Endothelial cell of hepatic sinusoid (primary cell): ENCODE results near the gene CD7.

Experiments
- in situ Hi-C: cut with HindIII; loops from 2 replicates; pipeline ENCODE4 v1.10.0; 2017; ENCODE audit warnings: low sequenced_read_pairs

Gene CD7

DNA sequence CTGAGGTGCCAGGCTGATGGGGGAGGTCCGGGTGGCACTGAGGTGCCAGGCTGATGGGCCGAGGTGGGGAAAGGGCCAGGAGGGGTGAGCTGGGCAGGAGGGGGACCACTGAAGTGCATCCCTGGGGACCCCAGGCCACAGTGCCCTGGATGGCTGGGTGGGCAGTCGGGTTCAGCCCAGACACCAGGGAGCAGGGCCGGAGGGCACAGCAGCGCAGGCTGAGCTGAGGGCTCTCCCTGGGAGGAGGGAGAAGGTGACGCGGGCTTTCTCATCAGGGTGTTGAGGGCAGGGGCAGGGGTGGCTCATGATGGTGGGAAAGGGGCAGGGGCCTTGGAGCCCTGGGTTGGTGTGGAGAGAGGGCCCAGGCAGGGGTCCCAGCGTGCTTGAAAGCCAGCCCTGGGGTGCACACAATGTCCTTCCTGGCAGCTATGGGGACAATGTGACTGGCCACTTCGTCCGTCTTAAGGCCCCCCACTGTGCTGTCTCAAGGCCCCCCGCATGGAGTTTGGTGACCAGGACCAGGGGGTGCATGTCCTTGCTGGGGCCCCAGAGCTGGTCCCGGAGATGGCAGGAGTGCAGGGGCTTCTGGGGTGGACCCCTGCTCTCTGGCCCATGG is 16.0 kb downstream of the CD7 start:
- in situ Hi-C loops: loop anchor here (10.0 kb wide), 1 partner anchor 97 kb away; no protein-coding TSS in a partner anchor

GRCh38 chr17:82300707-82301270 is 16.6 kb downstream of the CD7 start:
- in situ Hi-C loops: loop anchor here (10.0 kb wide), 1 partner anchor 96 kb away; no protein-coding TSS in a partner anchor

DNA sequence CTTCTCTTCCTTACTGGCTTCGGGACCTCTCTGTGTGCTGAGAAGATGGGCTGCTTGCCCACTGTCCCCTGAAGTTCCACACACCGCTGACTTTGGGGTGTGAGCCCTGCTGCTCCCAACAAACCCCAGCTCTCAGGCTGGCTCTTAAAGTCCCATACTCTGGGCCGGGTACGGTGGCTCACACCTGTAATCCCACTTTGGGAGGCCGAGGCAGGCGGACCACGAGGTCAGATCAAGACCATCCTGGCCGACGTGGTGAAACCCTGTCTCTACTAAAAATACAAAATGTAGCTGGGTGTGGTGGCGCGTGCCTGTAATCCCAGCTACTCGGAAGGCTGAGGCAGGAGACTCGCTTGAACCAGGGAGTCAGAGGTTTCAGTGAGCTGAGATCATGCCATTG is 17.2 kb downstream of the CD7 start:
- in situ Hi-C loops: loop anchor here (10.0 kb wide), 1 partner anchor 95 kb away; no protein-coding TSS in a partner anchor

- in situ Hi-C loops: no loop called here
Observed at GRCh38 chr17:82299452-82299851, 18.0 kb downstream of the CD7 start.

- in situ Hi-C loops: no loop called here
Observed at GRCh38 chr17:82298538-82299421, 18.6 kb downstream of the CD7 start.

- in situ Hi-C loops: no loop called here
Observed at GRCh38 chr17:82297714-82298537, 19.5 kb downstream of the CD7 start.

GRCh38 chr17:82297280-82297713 is 20.1 kb downstream of the CD7 start:
- in situ Hi-C loops: no loop called here

GRCh38 chr17:82296511-82297279 is 20.7 kb downstream of the CD7 start:
- in situ Hi-C loops: no loop called here

DNA sequence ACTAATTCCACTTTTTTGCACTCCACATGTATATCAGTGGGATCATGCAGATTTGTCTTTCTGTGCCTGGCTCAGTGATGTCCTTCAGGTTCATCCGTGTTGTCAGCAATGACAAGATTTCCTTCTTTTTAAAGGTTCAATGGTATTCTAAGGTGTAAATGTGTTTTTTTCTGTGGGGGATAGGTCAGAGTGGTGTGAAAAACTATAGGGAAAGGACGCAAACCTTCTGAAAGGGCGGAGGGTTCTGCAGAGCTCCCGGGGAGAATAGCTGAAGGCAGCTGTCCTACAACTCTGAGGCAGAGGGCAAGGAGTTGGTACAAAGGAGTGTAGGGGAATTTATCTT is 22.0 kb downstream of the CD7 start:
- in situ Hi-C loops: no loop called here

DNA sequence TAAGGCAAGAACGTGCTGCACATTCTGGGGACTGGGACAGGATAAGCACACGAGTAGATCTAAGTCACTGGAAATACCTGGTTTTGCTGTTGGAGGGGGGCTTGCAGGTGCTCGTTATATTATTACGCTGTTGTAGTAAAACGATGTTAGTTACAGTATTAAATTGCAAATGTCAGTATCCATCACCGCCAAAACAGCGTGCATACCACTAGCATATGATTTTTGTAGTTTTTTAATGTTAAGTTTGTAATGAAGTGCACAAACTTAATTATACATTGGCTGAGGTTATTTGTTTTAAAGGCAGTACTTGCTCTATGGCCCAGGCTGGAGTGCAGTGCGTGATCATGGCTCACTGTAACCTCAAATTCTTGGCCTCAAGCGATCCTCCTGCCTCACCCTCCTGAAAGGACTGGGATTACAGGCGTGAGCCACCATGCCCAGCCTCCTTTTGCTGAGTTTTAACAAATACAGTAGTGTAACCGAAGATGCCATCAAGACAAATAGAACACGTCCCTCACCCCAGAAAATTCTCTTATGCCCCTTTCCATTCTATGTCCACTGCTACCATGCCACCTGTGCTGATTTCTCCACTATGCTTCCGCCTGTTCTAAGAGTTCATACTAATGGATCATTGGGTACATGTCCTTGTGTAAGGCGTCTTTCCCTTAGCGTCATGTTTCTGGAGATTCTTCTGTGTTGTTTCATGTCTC is 23.2 kb downstream of the CD7 start:
- in situ Hi-C loops: no loop called here

- in situ Hi-C loops: no loop called here
Observed at GRCh38 chr17:82292251-82293154, 24.9 kb downstream of the CD7 start.

- in situ Hi-C loops: no loop called here
Observed at GRCh38 chr17:82291582-82292250, 25.7 kb downstream of the CD7 start.

GRCh38 chr17:82287868-82288801 is 29.3 kb downstream of the CD7 start:
- in situ Hi-C loops: no loop called here

- in situ Hi-C loops: no loop called here
Observed at GRCh38 chr17:82287013-82287867, 30.2 kb downstream of the CD7 start.

DNA sequence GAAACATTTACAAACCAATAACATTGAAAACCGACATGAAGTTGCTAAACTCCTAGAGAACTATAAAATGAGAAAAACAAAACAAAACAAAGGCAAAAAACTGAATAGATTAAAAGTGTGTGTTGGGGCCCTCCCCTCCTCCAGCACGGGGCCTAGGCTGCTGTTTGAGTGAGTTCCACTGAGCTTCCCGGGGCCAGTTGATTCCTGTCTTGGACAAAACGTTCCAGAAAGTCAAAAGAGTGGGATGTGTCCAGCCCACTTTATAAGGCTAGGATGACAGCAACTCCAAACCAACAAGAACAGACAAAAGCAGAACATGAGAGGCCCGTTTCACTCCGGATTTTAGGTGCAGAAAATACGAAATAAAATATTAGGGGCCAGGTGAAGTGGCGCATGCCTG is 32.3 kb downstream of the CD7 start:
- in situ Hi-C loops: no loop called here

DNA sequence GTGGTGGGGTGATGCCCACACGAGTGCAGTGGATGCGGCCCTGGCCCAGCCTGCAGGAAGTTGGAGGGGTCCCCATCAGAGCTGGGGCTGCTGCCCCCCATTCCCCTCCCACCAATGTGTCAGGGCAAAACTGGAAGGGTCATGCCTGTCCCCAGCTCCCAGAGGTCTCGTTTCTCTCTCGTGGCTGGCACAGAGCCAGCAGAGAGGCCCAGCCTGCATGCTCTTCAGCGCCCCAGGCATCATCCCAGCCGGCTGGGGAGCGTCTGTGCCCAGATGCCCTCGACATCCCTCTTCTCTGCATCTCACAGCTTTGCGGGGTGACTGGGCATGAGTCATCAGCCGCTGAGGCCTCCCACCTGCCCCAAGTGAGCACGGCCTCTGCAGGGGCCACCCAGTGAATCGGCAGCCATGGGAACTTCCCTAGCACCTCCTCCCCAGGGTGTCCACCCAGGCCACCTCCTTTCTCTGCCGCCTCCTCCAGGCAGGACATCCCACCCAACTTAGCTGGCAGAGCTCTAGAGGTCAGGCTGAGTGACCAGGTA is 34.1 kb downstream of the CD7 start:
- in situ Hi-C loops: no loop called here
